DOHH2 (cell line): ENCODE measurements around the gene MLST8.
A peak's percentile ranks its signal among the peaks of the same experiment; 100 is the strongest.

Experiments used
- H3F3A ChIP-seq: fragments of 200-600 bp; sonication (generic), shearing (Covaris generic); 2 replicates; pipeline ENCODE4 v1.6.0; 2016; ENCODE audit warnings: antibody characterized with exemption, mild to moderate bottlenecking; ENCODE audit not compliant: control insufficient read depth, insufficient read depth
- H3K27ac ChIP-seq: fragments of 200-600 bp; sonication (generic); 2 replicates; pipeline ENCODE4 v1.5.1; 2014; ENCODE audit warnings: low read depth, mild to moderate bottlenecking, low read length, moderate library complexity
- H3K27me3 ChIP-seq: fragments of 200-600 bp; sonication (generic); 2 replicates; pipeline ENCODE4 v1.6.1; 2014; ENCODE audit warnings: mild to moderate bottlenecking, low read length, mixed read lengths; ENCODE audit not compliant: control insufficient read depth
- H3K36me3 ChIP-seq: fragments of 200-600 bp; sonication (generic); 2 replicates; pipeline ENCODE4 v1.6.1; 2014; ENCODE audit warnings: mild to moderate bottlenecking, low read length, moderate library complexity, mixed read lengths; ENCODE audit not compliant: control insufficient read depth
- H3K4me1 ChIP-seq: fragments of 200-600 bp; sonication (generic); 2 replicates; pipeline ENCODE4 v1.6.1; 2014; ENCODE audit warnings: mild to moderate bottlenecking, low read length, mixed read lengths; ENCODE audit not compliant: control insufficient read depth
- H3K4me2 ChIP-seq: fragments of 200-600 bp; sonication (generic); 2 replicates; pipeline ENCODE4 v1.6.0; 2014; ENCODE audit warnings: mild to moderate bottlenecking, low read length, moderate library complexity
- H3K4me3 ChIP-seq: fragments of 200-600 bp; sonication (generic); 2 replicates; pipeline ENCODE4 v1.5.1; 2014; ENCODE audit warnings: mild to moderate bottlenecking, low read length, mixed read lengths
- H3K79me2 ChIP-seq: fragments of 200-600 bp; sonication (generic); 2 replicates; pipeline ENCODE4 v1.6.1; 2014; ENCODE audit warnings: mild to moderate bottlenecking, low read length, mixed read lengths; ENCODE audit not compliant: control insufficient read depth
- H3K9me2 ChIP-seq: fragments of 200-600 bp; sonication (generic); replicated peaks from 2 replicates; pipeline ENCODE4 v1.6.1; 2014; ENCODE audit warnings: mild to moderate bottlenecking, low read length, mixed read lengths; ENCODE audit not compliant: control insufficient read depth
- H3K9me3 ChIP-seq: fragments of 200-600 bp; sonication (generic); 2 replicates; pipeline ENCODE4 v1.6.1; 2014; ENCODE audit warnings: antibody characterized with exemption, low read length, mixed read lengths; ENCODE audit not compliant: control insufficient read depth, insufficient read depth
- H4K20me1 ChIP-seq: fragments of 200-600 bp; sonication (generic); 2 replicates; pipeline ENCODE4 v1.6.0; 2014; ENCODE audit warnings: low read depth, mild to moderate bottlenecking, antibody characterized with exemption, low read length, moderate library complexity; ENCODE audit not compliant: control insufficient read depth, insufficient read depth
- CTCF ChIP-seq: fragments of 200-600 bp; sonication (generic); IDR thresholded peaks from one replicate; pipeline ENCODE4 v1.5.1; 2014; ENCODE audit warnings: antibody characterized with exemption, mild to moderate bottlenecking, low read depth, low read length; ENCODE audit not compliant: poor library complexity, severe bottlenecking
- EZH2phosphoT487 ChIP-seq: fragments of 200-600 bp; sonication (generic); IDR thresholded peaks from 2 replicates; pipeline ENCODE4 v1.6.1; 2017; ENCODE audit warnings: borderline replicate concordance, mild to moderate bottlenecking, antibody characterized with exemption, low read length, moderate library complexity, mixed read lengths

MLST8 gene

GRCh38 chr16:2157480-2158261, 47.6 kb upstream of the MLST8 start:
- H4K20me1 ChIP-seq, result peaks cover 19% of the 10 kb centered on the region
- TF ChIP-seq CTCF (no peak), EZH2phosphoT487 (no peak)
- H3K9me2 ChIP-seq, result no peaks in the 10 kb centered on the region
- peaks cover 5% of the 10 kb centered on the region; the same call in 1 of the 2 replicates for H3K9me3 ChIP-seq
- H3K79me2 ChIP-seq, result peaks cover 94% of the 10 kb centered on the region
- H3K4me1 ChIP-seq, result peaks cover 56% of the 10 kb centered on the region
- H3K36me3 ChIP-seq, result peaks cover 61% of the 10 kb centered on the region
- H3K4me2 ChIP-seq, result peak overlapping the region; percentile 95
- peaks cover 24% of the 10 kb centered on the region for H3F3A ChIP-seq
- peak overlapping the region; percentile 99; the same call in 1 of the 2 replicates for H3K4me3 ChIP-seq
- no peak overlapping the region for H3K27ac ChIP-seq
- H3K27me3 ChIP-seq, result peaks cover 6% of the 10 kb centered on the region; the same call in 1 of the 2 replicates

GRCh38 chr16:2158262-2158638, 47.0 kb upstream of the MLST8 start:
- H3K4me3 ChIP-seq, result no peak overlapping the region; the same call in 1 of the 2 replicates
- H3K79me2 ChIP-seq, result peaks cover 94% of the 10 kb centered on the region
- no peak overlapping the region for H3K27ac ChIP-seq
- H3K4me2 ChIP-seq, result peak overlapping the region; percentile 95; the same call in 1 of the 2 replicates
- peaks cover 61% of the 10 kb centered on the region for H3K36me3 ChIP-seq
- no peaks in the 10 kb centered on the region for H3K9me2 ChIP-seq
- H3F3A ChIP-seq, result peaks cover 20% of the 10 kb centered on the region
- peaks cover 14% of the 10 kb centered on the region for H4K20me1 ChIP-seq
- peaks cover 8% of the 10 kb centered on the region; the same call in 1 of the 2 replicates for H3K9me3 ChIP-seq
- H3K4me1 ChIP-seq, result peaks cover 50% of the 10 kb centered on the region
- H3K27me3 ChIP-seq, result peaks cover 6% of the 10 kb centered on the region; the same call in 1 of the 2 replicates
- no peak for TF ChIP-seq EZH2phosphoT487

GRCh38 chr16:2159175-2159838, 45.9 kb upstream of the MLST8 start:
- Histone ChIP-seq H3K27ac (no peak overlapping the region), H3K79me2 (peaks cover 92% of the 10 kb centered on the region), H3K36me3 (peaks cover 61% of the 10 kb centered on the region), H4K20me1 (peaks cover 7% of the 10 kb centered on the region), H3K27me3 (peaks cover 4% of the 10 kb centered on the region; the same call in 1 of the 2 replicates), H3K9me2 (no peaks in the 10 kb centered on the region), H3F3A (peaks cover 16% of the 10 kb centered on the region), H3K9me3 (peaks cover 17% of the 10 kb centered on the region; the same call in 1 of the 2 replicates), H3K4me1 (peaks cover 44% of the 10 kb centered on the region), H3K4me2 (peak overlapping the region; percentile 95), H3K4me3 (peak overlapping the region; percentile 36)
- TF ChIP-seq EZH2phosphoT487, result no peak
- no peak for TF ChIP-seq CTCF
